IMR-90 (cell line): ENCODE measurements around the gene SERP2. TPM values are rescaled to one million over a fixed set of nuclear protein-coding genes. Genes with fewer than 3 reads are reported as not detected.

ENCODE experiments used
- ATAC-seq: fragments of 200-7000 bp; cut with Tn5 transposase; 2 replicates; pipeline ENCODE4 v1.9.1; 2020; ENCODE audit warnings: low read depth, mild to moderate bottlenecking, moderate library complexity
- BruUV-seq: library from RNA; stranded (reverse); fragments of 400-500 nt; replicated peaks from 2 replicates; lab custom pipeline; 2021; lab: Mats Ljungman, UMichigan
- CTCF ChIA-PET: fragments of 300-600 bp; formaldehyde crosslinking; extraction: SDS; loops from one replicate; lab custom pipeline; 2021; ENCODE audit warnings: antibody characterized with exemption; lab: Yijun Ruan, JAX
- POLR2A ChIA-PET: fragments of 300-600 bp; sonication (Branson Sonifier 250); formaldehyde crosslinking; loops from one replicate; lab custom pipeline; 2022; ENCODE audit warnings: antibody characterized with exemption; ENCODE audit not compliant: unreplicated experiment; lab: Charles Lee
- DNase-seq: peaks from one replicate; pipeline ENCODE4 v3.0.0; 2013
- H2AFZ ChIP-seq: replicated peaks from 2 replicates; pipeline ENCODE3; 2013; ENCODE audit warnings: low read length, mild to moderate bottlenecking; ENCODE audit not compliant: poor library complexity
- H2AK5ac ChIP-seq: 2 replicates; pipeline ENCODE4 v1.6.1; 2013; ENCODE audit warnings: low read depth, low read length, inconsistent platforms
- H2AK9ac ChIP-seq: replicated peaks from 2 replicates; pipeline ENCODE3; 2013; ENCODE audit warnings: mild to moderate bottlenecking, low read depth, low read length, moderate library complexity; ENCODE audit not compliant: poor library complexity
- H2BK120ac ChIP-seq: 2 replicates; pipeline ENCODE4 v1.6.1; 2013; ENCODE audit warnings: low read depth, low read length, inconsistent platforms
- H2BK15ac ChIP-seq: 3 replicates; pipeline ENCODE4 v1.6.1; 2013; ENCODE audit warnings: low read depth, low read length, inconsistent platforms
- H2BK20ac ChIP-seq: 2 replicates; pipeline ENCODE4 v1.6.1; 2013; ENCODE audit warnings: low read depth, mild to moderate bottlenecking, inconsistent platforms, low read length, moderate library complexity
- H2BK5ac ChIP-seq: 2 replicates; pipeline ENCODE4 v1.6.1; 2013; ENCODE audit warnings: mild to moderate bottlenecking, low read depth, low read length, inconsistent platforms; ENCODE audit not compliant: poor library complexity, severe bottlenecking
- H3K14ac ChIP-seq: replicated peaks from 2 replicates; pipeline ENCODE4 v1.6.1; 2013; ENCODE audit warnings: low read depth, low read length, inconsistent platforms
- H3K18ac ChIP-seq: 2 replicates; pipeline ENCODE4 v1.6.1; 2013; ENCODE audit warnings: low read depth, low read length, control low read depth
- H3K23ac ChIP-seq: 2 replicates; pipeline ENCODE4 v1.6.1; 2013; ENCODE audit warnings: low read depth, low read length, inconsistent platforms
- H3K27ac ChIP-seq: 2 replicates; pipeline ENCODE4 v1.5.1; 2013; ENCODE audit warnings: mild to moderate bottlenecking, control low read depth, low read length; ENCODE audit not compliant: insufficient read depth
- H3K27me3 ChIP-seq: 2 replicates; pipeline ENCODE4 v1.6.1; 2013; ENCODE audit warnings: low read length; ENCODE audit not compliant: control insufficient read depth, insufficient read depth
- H3K36me3 ChIP-seq: 2 replicates; pipeline ENCODE4 v1.6.1; 2013; ENCODE audit warnings: low read length, mixed read lengths; ENCODE audit not compliant: control insufficient read depth, insufficient read depth
- H3K4ac ChIP-seq: 2 replicates; pipeline ENCODE4 v1.6.1; 2013; ENCODE audit warnings: low read depth, low read length, inconsistent platforms
- H3K4me1 ChIP-seq: 2 replicates; pipeline ENCODE4 v1.6.1; 2013; ENCODE audit warnings: low read length, mixed read lengths; ENCODE audit not compliant: control insufficient read depth, insufficient read depth
- H3K4me2 ChIP-seq: 2 replicates; pipeline ENCODE4 v1.6.1; 2013; ENCODE audit warnings: low read depth, mild to moderate bottlenecking, control low read depth, low read length, moderate library complexity
- H3K4me3 ChIP-seq: 2 replicates; pipeline ENCODE4 v1.5.1; 2013; ENCODE audit warnings: low read depth, mild to moderate bottlenecking, control low read depth, low read length, moderate library complexity; ENCODE audit not compliant: insufficient read depth
- H3K56ac ChIP-seq: 2 replicates; pipeline ENCODE4 v1.6.1; 2013; ENCODE audit warnings: low read length, inconsistent platforms; ENCODE audit not compliant: insufficient read depth; ENCODE audit errors: extremely low read depth
- H3K79me1 ChIP-seq, 2 experiments: 2 replicates each; pipeline ENCODE4 v1.6.1; 2013; ENCODE audit warnings: low read length in 2 of 2, inconsistent platforms in 1 of 2, low read depth in 1 of 2
- H3K9ac ChIP-seq: 2 replicates; pipeline ENCODE4 v1.6.1; 2013; ENCODE audit warnings: low read depth, low read length, control low read depth
- H3K9me1 ChIP-seq: 2 replicates; pipeline ENCODE4 v1.6.1; 2013; ENCODE audit warnings: low read length, inconsistent platforms; ENCODE audit not compliant: insufficient read depth
- H3K9me3 ChIP-seq: 2 replicates; pipeline ENCODE4 v1.6.1; 2013; ENCODE audit warnings: low read length; ENCODE audit not compliant: control insufficient read depth, insufficient read depth
- H4K20me1 ChIP-seq: 2 replicates; pipeline ENCODE4 v1.6.1; 2013; ENCODE audit warnings: low read length, inconsistent platforms; ENCODE audit not compliant: insufficient read depth
- H4K5ac ChIP-seq: 2 replicates; pipeline ENCODE4 v1.6.1; 2013; ENCODE audit warnings: mild to moderate bottlenecking, low read depth, low read length, control low read depth
- H4K8ac ChIP-seq, 2 experiments: 2 replicates each; pipeline ENCODE4 v1.6.1; 2013; ENCODE audit warnings: low read depth in 2 of 2, low read length in 2 of 2, control low read depth in 1 of 2, inconsistent platforms in 1 of 2
- H4K91ac ChIP-seq: 2 replicates; pipeline ENCODE4 v1.6.1; 2013; ENCODE audit warnings: low read depth, low read length, inconsistent platforms; ENCODE audit not compliant: insufficient read depth
- FOS ChIP-seq: fragments of 150-350 bp; IDR thresholded peaks from 2 replicates; pipeline ENCODE4 v1.6.1; 2016; ENCODE audit warnings: low read depth, low read length
- MXI1 ChIP-seq: IDR thresholded peaks from 2 replicates; pipeline ENCODE4 v1.6.1; 2012; ENCODE audit warnings: low read depth, mild to moderate bottlenecking, low read length, moderate library complexity, borderline replicate concordance
- USF2 ChIP-seq: fragments of 150-350 bp; IDR thresholded peaks from 2 replicates; pipeline ENCODE4 v1.6.1; 2017; ENCODE audit warnings: mild to moderate bottlenecking, antibody characterized with exemption, low read length, low read depth
- WGBS, 2 experiments: methylation state at CpG; one replicate each; pipeline versions ENCODE4 v1.1.5 to v1.1.7; 2013; ENCODE audit warnings: missing lambda C conversion rate in 2 of 2; ENCODE audit not compliant: insufficient read length in 1 of 2; ENCODE audit errors: extremely low coverage in 2 of 2; 5-methylcytosine and 5-hydroxymethylcytosine counted together
- dilution Hi-C: fragments of 300-500 bp; cut with HindIII; formaldehyde crosslinking; loops from one replicate; pipeline ENCODE4 v1.14.3; 2018; ENCODE audit warnings: low sequenced_read_pairs; ENCODE audit not compliant: unreplicated experiment
- in situ Hi-C: fragments of 300-500 bp; cut with MboI; formaldehyde crosslinking; loops from 3 replicates; pipeline ENCODE4 v1.14.3; 2019; ENCODE audit warnings: low sequenced_read_pairs, inconsistent platforms, mixed read lengths
- intact Hi-C: fragments of 100-400 bp; cut with micrococcal nuclease; formaldehyde crosslinking; loops from 2 replicates; pipeline ENCODE4 v1.10.0; 2022
- polyA plus RNA-seq, 3 experiments: library from polyadenylated mRNA; depleted of rRNA; stranded (reverse); fragments of >200 nt; gene quantifications; 2 replicates each; pipeline ENCODE4 v1.2.3, GENCODE V29; 2012; ENCODE audit warnings: low replicate concordance in 1 of 3
- total RNA-seq: library from RNA; depleted of rRNA; stranded (reverse); fragments of >200 nt; gene quantifications from 2 replicates; pipeline ENCODE4 v1.2.3, GENCODE V29; 2012

Gene SERP2
- total and polyA plus RNA-seq, 2 of the 4 experiments (the other 2 are of a cell fraction): 0.54 to 1.4 TPM

GRCh38 chr13:44347301-44347700 is 26.3 kb upstream of the SERP2 start:
- in situ Hi-C loops (no loop called here), dilution Hi-C loops (no loop called here), intact Hi-C loops (no loop called here)
- Histone ChIP-seq H3K4me1 (no peaks in the 10 kb centered on the region; the same call in 1 of the 2 replicates), H3K56ac (no peak overlapping the region), H3K4me2 (no peak overlapping the region), H4K8ac (no peak overlapping the region), H3K27me3 (no peaks in the 10 kb centered on the region), H3K36me3 (no peaks in the 10 kb centered on the region), H3K27ac (no peak overlapping the region), H2BK120ac (no peak overlapping the region), H4K91ac (no peak overlapping the region), H2AK9ac (no peak overlapping the region), H3K23ac (no peak overlapping the region), H2BK20ac (no peak overlapping the region), H3K14ac (no peak overlapping the region), H3K4ac (no peak overlapping the region), H2AFZ (no peak overlapping the region), H3K4me3 (no peak overlapping the region), H3K9me3 (no peaks in the 10 kb centered on the region), H4K5ac (no peak overlapping the region), H2BK5ac (no peak overlapping the region), H2BK15ac (no peak overlapping the region), H2AK5ac (no peak overlapping the region), H3K9ac (no peak overlapping the region), H3K18ac (no peak overlapping the region), H3K9me1 (0 out of 2 replicates have a peak, but pooled peaks cover 3% of the 10 kb centered on the region), H3K79me1 (no peaks in the 10 kb centered on the region), H4K20me1 (no peaks in the 10 kb centered on the region)
- TF ChIP-seq USF2 (no peak), MXI1 (no peak), FOS (no peak)
- ChIA-PET POLR2A (no interaction called here), CTCF (interaction anchor here (0.6 to 0.7 kb wide), 2 partner anchors 88 to 1755 kb away, joined by 3 to 5 read pairs; no protein-coding TSS in a partner anchor)
- no CpG with 5 or more reads among the region's 2 CpGs for WGBS, 2 experiments
- ATAC-seq (no peak), DNase-seq (no peak)
- no TSS peak for BruUV-seq
